Measurements from ENCODE around the gene ESAM. TPM values are rescaled to one million over a fixed set of nuclear protein-coding genes. Genes with fewer than 3 reads are reported as not detected.
"Not testable (repeated sequence)": the region's sequence is repeated elsewhere in the genome, so short reads cannot be mapped to it uniquely, and the experiment has no call there.

Gene ESAM
- total RNA-seq, 1 donor from 2014 or later = 84.0 TPM

GRCh38 chr11:124776865-124777645 is 15.0 kb upstream of the ESAM start:
- no peak for DNase-seq (ENCODE audit: low spot score)

- DNase-seq (ENCODE audit: low spot score) = not testable (repeated sequence)
These were observed 8.9 kb upstream of the ESAM start for GRCh38 chr11:124770959-124771358.

GRCh38 chr11:124769806-124770774 is 8.0 kb upstream of the ESAM start:
- DNase-seq (ENCODE audit: low spot score) = no peak

- no peak for DNase-seq (ENCODE audit: low spot score)
These were observed 6.8 kb upstream of the ESAM start for GRCh38 chr11:124768914-124769313.

GRCh38 chr11:124766156-124766555 is 4.1 kb upstream of the ESAM start:
- no peak for DNase-seq (ENCODE audit: low spot score)

GRCh38 chr11:124763156-124763947 is 1.3 kb upstream of the ESAM start:
- DNase-seq (ENCODE audit: low spot score) = no peak

GRCh38 chr11:124762624-124763155 is 600 bp upstream of the ESAM start:
- no peak for DNase-seq (ENCODE audit: low spot score)

- no peak for DNase-seq (ENCODE audit: low spot score)
These were observed 587 bp downstream of the ESAM start for GRCh38 chr11:124761301-124762104.

- DNase-seq (ENCODE audit: low spot score) = no peak
These were observed 1.3 kb downstream of the ESAM start for GRCh38 chr11:124760806-124761205.

- DNase-seq (ENCODE audit: low spot score) = no peak
These were observed 1.9 kb downstream of the ESAM start for GRCh38 chr11:124760205-124760652.

GRCh38 chr11:124759266-124760204 is 2.6 kb downstream of the ESAM start:
- no peak for DNase-seq (ENCODE audit: low spot score)

GRCh38 chr11:124758355-124759265 is 3.5 kb downstream of the ESAM start:
- no peak for DNase-seq (ENCODE audit: low spot score)

GRCh38 chr11:124757320-124757719 is 4.8 kb downstream of the ESAM start:
- no peak for DNase-seq (ENCODE audit: low spot score)

- DNase-seq (ENCODE audit: low spot score) = no peak
These were observed 5.3 kb downstream of the ESAM start for GRCh38 chr11:124756753-124757227.

- DNase-seq (ENCODE audit: low spot score) = no peak
These were observed 5.9 kb downstream of the ESAM start for GRCh38 chr11:124756033-124756752.

- no peak for DNase-seq (ENCODE audit: low spot score)
These were observed 7.4 kb downstream of the ESAM start for GRCh38 chr11:124754710-124755109.

GRCh38 chr11:124754309-124754708 is 7.8 kb downstream of the ESAM start:
- DNase-seq (ENCODE audit: low spot score) = no peak
